IPS-NIHi7 (cell line): ENCODE measurements around the gene TBXA2R.

ENCODE experiments used
- DNase-seq: peaks from one replicate; pipeline ENCODE4 v3.0.0; 2012; ENCODE audit warnings: mixed read lengths; ENCODE audit errors: extremely low spot score

TBXA2R gene

DNA sequence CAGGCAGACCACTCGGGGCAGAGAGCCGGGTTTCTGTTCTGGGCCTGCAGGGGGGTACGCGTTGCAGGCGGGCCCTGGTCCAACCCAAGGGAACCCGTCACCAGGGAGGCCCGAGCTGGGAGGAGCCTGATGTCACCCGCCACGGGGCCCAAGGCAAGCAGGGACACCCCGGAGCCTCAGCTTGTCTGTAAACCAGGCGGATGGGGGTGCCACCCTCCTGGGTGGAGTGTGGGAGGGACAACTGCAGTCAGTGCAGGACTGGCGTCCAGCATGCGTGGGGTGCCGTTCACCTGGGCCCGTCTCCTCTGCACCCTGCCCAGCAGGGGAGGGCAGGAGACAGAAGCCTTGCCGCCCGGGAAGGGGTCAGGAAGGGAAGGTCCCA is 12.9 kb upstream of the TBXA2R start:
- no peak for DNase-seq

DNA sequence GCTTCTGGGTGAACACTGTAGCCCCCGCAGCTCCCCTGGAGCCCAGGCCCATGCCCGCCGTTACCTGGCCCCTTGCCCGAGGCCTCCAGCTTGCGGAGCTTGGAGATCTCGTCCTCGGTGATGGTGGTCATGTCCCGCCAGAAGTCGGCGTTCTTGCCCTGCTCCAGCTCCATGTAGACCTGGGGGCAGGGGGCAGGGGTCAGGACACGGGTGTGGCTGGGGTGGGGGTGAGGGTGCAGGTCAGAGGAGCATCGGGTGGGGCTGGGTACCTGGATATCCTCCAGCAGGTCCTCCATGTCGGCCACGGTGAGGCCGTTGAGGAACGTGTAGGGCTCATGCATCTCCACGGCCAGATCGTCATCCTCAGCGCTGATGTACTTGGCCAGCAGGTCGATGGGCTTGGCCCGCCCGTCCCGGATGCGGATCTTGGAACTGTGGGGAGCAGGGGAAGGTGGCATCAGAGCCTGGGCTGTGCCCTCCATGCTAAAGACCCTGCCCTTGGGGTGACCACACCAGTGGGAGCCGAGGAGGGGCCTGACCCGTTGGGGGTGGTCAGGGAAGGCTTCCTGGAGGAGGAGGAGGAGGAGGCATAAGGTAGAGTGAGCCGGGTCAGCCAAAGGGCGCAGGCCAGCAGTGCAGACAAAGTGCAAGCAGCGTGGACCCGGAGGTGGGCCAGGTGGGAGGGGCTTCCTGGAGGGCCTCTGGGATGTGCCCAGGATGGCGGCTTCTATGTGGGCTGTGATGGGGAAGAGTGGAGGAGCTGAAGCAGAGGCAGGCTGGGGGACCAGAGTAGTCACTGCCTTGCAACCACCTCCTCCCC is 12.3 kb upstream of the TBXA2R start:
- DNase-seq = no peak

GRCh38 chr19:3618144-3618810 is 11.6 kb upstream of the TBXA2R start:
- peak; percentile 91 for DNase-seq

DNA sequence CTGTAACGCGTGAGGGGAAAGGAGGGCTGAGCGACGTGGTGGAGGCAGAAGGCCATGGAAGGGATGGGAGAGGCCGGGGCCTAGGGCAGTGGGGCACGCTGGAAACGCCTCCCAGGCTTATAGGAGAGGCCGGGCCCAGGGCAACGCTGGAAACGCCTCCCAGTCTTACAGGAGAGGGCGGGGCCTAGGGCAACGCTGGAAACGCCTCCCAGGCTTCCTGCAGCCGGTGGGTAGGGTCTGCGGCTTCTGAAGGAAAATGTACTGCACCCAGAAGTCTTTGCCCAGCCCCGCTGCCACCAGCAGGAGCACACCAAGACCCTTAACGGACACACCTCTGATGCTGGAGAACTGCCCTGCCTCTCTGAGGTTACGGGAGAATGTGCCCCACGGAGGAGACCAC is 10.8 kb upstream of the TBXA2R start:
- no peak for DNase-seq

- no peak for DNase-seq
Observed at GRCh38 chr19:3615524-3616135, 9.0 kb upstream of the TBXA2R start.

DNA sequence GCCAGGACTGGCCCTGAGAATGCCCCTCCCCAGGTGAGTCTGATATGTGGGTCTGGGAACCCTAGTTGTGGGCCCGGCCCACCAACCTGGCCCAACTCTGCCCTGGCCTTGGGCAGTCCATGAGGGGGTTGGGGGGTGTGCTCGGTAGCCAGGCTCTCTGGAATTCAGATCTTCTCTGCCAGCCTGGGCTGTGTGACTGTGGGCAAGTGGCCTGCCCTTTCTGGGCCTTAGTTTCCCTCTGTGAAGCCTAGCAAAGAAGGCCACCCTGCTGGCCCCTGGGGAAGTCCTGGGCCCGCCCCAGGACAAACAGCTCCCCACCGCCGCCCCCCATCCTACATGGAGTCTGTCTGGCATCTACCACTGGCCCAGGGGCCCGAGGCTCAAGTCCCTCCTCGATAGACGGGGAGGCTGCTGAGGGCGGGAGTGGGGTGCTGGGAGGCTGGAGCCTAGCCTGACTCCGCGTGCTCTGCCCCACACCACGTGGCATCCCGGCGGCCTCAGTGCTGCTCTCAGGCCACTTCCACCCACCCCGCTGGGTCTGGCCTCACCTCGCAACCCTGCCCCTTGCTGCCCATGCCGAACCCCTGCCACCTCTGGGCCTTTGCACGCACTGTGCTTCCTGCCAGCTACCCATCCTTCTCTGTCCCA is 8.3 kb upstream of the TBXA2R start:
- DNase-seq = no peak

DNA sequence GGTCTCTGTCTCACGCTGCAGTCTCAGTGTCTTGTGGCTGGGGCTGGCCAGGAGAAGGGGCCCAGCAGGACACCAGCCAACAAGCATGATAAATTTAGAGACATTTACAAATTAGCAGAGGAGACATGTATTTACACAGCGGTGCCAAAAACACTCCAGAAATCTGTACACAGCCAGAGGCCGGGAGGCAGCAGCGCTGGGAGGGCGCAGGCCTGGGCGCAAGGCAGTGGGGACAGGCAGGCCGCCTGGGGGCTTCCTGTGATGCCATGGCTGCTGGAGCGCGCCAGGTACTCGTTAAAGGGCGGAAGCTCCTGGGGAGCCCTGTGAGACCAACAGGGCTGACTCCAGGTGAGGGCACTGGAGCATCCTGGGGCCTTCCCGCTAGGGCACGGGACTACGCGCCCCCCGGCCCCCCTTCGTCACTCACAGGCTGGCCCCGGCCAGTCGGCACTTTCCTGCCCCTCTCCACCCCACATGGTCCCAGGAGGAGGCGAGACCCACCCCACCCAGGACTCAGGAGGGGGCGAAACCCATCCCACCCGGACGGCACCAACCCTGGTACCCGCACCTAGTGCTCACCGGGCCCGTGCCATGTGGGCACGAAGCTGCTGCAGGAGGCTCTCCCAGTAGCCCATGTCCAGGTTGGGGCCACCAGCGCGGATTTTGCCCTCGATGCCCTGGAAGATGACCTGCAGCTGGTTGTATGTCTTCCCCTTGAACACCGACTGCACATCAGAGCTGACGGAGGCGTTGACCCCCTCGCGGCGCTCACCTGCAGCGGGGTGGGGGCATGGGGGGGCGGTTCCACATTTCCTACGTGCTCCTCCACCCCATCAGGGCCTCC is 7.4 kb upstream of the TBXA2R start:
- DNase-seq = no peak

DNA sequence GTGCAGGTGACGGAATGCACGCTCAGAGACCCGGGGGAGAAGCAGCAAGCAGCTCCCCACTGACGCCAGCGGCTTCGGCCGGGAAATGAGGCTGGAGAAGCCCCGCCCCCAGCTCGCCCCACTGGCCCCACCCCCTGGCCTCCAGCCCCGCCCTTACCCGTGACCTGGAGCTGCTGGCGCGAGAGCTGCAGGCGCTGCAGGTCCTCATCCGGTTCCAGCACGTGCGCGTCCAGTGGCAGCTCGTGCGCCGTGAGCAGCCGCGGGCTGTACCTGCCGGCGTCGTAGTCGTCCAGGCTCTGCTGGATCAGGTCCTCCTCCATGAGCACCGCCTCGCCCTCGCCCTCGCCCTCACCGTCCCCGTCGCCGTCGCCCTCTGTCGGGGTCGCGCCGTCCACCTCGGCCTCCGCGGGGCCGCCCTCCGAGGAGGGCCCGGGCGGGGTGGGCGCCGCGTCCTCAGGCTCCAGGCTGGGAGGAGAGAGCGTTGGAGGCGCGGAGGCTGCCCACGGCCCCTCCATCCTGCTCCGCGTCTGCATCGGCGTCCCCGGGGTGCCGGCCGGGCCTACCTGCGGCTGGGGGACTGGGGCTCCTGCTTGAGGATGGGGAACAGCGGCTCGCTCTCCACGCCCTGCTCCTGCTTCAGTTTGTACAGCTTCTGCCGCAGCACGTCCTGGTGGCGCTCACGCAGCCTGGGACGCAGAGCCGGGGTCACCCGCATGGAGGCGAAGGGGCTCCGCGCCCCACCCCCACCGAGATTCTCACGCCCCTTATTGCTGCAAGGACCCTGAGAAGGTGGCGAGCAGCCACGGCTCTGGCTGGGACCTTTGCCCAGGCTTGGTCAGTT is 6.4 kb upstream of the TBXA2R start:
- DNase-seq = peak; percentile 89

GRCh38 chr19:3612330-3612729 is 5.7 kb upstream of the TBXA2R start:
- no peak for DNase-seq

GRCh38 chr19:3611841-3612240 is 5.2 kb upstream of the TBXA2R start:
- no peak for DNase-seq

DNA sequence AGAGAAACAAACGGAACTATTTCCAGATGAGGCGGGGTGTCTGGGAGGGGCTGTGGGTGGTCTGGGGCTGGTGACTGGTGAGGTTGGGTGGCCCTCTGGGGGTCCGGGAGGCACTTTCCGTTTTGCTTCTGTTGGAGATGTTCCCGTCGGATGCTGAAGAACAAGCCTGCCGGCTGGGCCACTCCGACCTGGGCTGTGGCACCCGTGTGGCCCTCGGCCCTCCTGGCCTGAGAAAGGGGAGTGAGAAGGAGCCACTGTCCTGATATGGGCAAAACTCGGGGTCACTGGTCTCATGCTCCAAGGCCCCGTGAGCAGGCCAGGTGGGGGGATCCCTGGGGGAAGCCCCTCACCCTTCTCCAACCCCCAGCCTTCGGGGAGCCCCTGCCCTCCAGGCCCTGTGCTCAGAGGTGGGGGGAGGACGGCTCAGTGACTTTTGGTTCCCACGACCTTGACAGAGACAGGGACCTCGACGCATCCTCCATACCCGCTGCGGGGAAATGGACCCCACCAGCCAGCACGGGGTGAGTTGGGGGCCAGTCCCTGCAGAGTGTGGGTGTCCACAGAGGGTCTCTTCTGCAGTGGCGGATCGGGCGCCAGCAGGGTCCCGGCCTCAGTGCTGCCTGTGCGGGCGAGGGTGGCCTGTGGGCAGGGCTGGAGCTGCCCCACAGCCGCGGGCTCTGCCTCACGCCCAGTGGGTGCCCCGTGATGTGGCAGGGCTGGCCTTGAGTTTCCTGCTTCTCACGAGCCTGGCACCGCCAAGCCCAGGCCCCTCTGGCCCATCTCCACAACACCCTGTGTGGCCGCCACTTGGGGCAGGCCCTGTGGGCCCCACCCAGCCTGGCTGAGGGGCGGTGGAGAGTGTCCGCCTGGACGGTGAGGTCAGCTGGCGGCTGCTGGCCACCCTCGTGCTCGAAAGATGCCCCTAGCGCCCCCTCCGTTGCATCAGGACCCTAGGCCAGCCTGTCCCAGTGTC is 4.4 kb upstream of the TBXA2R start:
- DNase-seq = no peak

- DNase-seq = no peak
Observed at GRCh38 chr19:3609779-3610719, 3.4 kb upstream of the TBXA2R start.

DNA sequence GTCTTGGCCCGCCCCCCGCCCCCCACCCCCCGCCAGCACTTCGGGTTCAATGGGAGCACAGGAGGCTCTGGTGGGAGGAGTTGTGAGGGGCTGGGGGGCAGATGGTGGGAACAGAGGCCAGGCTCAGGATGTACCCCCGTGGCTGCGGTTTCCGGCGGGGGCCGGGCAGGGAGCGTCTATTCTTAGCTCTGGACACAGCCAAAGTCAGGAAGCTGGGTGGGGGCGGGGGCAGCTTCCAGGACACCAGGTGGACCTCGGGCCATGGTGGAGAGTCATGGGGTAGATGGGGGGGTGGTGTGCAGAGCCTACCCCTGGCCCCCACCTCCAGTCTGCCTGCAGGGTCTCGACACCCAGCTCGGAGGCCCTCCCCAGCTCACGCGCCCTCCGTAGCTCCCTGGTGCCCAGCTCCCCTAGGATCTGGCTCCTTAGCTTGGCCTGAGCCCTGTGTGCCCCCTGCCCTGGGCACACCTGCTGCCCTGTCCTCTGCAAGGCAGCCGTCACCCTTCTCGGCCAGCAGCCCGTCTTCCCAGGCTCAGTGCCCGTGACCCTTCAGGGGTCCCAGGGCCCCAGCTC is 2.2 kb upstream of the TBXA2R start:
- no peak for DNase-seq

DNA sequence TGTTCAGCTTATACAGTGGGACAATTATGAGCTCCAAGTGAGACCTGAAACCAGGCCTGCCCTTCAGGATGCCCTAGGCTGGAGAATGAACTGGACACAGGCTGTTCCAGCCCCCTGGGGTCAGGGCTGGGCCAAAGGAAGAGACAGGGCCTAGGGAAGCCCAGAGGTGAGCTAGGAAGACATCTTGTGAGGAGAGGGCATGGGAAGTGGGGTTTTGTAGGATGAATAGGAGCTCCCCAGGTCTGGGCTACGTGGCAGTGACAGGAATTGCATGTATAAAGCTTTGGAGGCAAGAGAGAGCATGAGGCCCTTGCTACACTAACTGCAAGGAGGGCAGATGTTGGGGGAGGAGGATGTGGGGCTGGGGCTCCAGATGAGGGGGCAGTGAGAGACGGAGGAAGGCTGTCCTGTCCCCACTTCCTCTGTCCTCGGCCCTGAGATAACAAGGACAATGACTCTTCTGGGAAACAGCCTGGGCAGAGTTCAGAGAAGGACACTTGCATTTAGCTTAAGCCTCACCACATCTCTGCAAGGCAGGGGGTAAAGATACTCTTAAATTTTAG is 1.5 kb upstream of the TBXA2R start:
- DNase-seq = no peak

DNA sequence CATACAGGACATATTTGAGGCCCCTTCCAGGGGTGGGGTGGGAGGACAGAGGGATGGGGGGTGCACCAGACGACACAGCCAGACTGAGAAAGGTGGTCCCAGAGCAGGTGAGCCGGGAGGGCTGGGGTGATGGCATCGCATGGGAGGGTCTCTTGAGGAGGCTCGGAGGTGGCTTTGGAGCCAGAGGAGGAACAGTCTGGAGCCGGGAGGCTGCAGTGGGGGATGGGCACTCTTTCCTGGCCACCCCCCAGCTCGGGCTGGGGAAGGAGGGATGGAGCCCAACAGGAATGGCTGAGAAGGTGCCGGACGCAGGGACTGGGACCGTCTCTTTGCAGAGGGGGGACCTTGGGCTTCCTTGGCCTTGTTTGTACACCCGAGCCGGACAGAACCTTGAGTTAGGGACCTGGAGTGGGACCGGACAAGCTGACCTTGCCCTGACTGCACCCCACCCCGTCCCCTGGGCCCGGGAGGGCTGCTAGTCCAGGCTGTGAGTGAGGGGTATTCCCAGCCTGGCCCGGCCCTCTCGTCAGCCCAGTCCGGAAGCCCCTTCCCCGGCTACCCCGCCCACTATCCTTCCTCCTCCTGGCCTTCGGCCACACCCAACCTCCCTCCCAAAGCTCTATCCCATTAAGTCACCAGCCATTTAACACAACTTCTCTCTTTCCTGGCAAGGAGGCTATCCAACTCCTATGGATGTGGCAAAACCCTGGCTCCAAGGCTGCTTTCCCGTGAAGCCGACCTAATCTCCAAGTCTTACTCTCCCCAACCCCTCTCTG is 816 bp upstream of the TBXA2R start:
- DNase-seq = peak; percentile 84

DNA sequence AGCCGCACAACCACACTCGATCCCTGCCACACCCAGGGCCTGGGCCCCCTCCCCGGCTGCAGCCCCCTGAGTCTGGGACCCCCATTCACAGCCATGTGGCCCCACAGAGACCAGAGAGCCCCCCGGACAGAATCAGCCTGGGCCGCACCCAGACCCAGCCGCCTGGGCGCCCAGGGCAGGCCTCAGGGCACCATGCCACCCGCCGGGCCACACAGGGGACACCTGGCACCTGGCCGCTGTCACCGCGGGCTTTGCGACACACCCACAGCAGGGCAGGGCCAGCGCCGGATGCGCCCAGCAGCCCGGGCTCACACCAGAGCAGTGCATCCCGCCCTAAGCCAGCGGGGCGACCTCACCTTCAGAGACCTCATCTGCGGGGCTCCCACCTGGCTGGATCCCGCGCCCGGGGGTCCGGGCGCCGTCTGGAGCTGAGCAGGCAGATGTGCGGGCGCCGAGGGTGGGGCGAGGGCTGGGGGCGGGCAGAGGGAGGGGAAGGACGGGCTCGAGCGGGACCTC is 443 bp downstream of the TBXA2R start:
- DNase-seq = peak; percentile 58

GRCh38 chr19:3605770-3606169 is 905 bp downstream of the TBXA2R start:
- DNase-seq = no peak
